Measurements from ENCODE around the gene ADAMTSL1.

The ADAMTSL1 gene

GRCh38 chr9:18847576-18848275 lies 373.8 kb downstream of the ADAMTSL1 start:
- POLR2A ChIA-PET, result no interaction called here
- TF ChIP-seq TARDBP (IDR thresholded peaks at IDR 0.05) (no peak), SUZ12 (IDR thresholded peaks at IDR 0.05) (no peak), FOXA1 (IDR thresholded peaks at IDR 0.05) (no peak), FOXK2 (IDR thresholded peaks at IDR 0.05) (no peak), BHLHE40 (IDR thresholded peaks at IDR 0.05; ENCODE audit: borderline replicate concordance) (no peak), CTBP1 (IDR thresholded peaks at IDR 0.05; ENCODE audit: borderline replicate concordance) (no peak), ZNF384 (IDR thresholded peaks at IDR 0.05) (no peak), HDGF (IDR thresholded peaks at IDR 0.05; ENCODE audit: borderline replicate concordance) (no peak), L3MBTL2 (conservative IDR thresholded peaks at IDR 0.05) (no peak), SP1 (IDR thresholded peaks at IDR 0.05) (no peak), LEF1 (IDR thresholded peaks at IDR 0.05; ENCODE audit: borderline replicate concordance) (no peak), PKNOX1 (IDR thresholded peaks at IDR 0.05) (no peak), FOXM1 (IDR thresholded peaks at IDR 0.05; ENCODE audit: borderline replicate concordance) (no peak)
- no peak for DNase-seq (ENCODE audit: extremely low spot score)
- CTCF ChIA-PET, result no interaction called here

GRCh38 chr9:18848657-18849056 lies 374.7 kb downstream of the ADAMTSL1 start:
- CTCF ChIA-PET, result no interaction called here
- DNase-seq (ENCODE audit: extremely low spot score), result no peak
- POLR2A ChIA-PET, result no interaction called here
- TF ChIP-seq FOXM1 (IDR thresholded peaks at IDR 0.05; ENCODE audit: borderline replicate concordance), result no peak
- no peak for TF ChIP-seq TARDBP (IDR thresholded peaks at IDR 0.05)
- TF ChIP-seq NFRKB (IDR thresholded peaks at IDR 0.05), result no peak
- no peak for TF ChIP-seq LEF1 (IDR thresholded peaks at IDR 0.05; ENCODE audit: borderline replicate concordance)
- no peak for TF ChIP-seq SP1 (IDR thresholded peaks at IDR 0.05)
- TF ChIP-seq FOXK2 (IDR thresholded peaks at IDR 0.05), result no peak
- TF ChIP-seq ARNT (IDR thresholded peaks at IDR 0.05), result no peak
- TF ChIP-seq HDGF (IDR thresholded peaks at IDR 0.05; ENCODE audit: borderline replicate concordance), result no peak
- no peak for TF ChIP-seq SUZ12 (IDR thresholded peaks at IDR 0.05)
- TF ChIP-seq ZNF384 (IDR thresholded peaks at IDR 0.05), result no peak
- TF ChIP-seq PKNOX1 (IDR thresholded peaks at IDR 0.05), result no peak
- TF ChIP-seq ELF4 (IDR thresholded peaks at IDR 0.05), result no peak
- no peak for TF ChIP-seq L3MBTL2 (conservative IDR thresholded peaks at IDR 0.05)
- TF ChIP-seq CTBP1 (IDR thresholded peaks at IDR 0.05; ENCODE audit: borderline replicate concordance), result no peak
- no peak for TF ChIP-seq BHLHE40 (IDR thresholded peaks at IDR 0.05; ENCODE audit: borderline replicate concordance)
- TF ChIP-seq FOXA1 (IDR thresholded peaks at IDR 0.05), result no peak

- ChIA-PET POLR2A (no interaction called here), CTCF (no interaction called here)
- TF ChIP-seq HDGF (IDR thresholded peaks at IDR 0.05; ENCODE audit: borderline replicate concordance) (no peak), ELF4 (IDR thresholded peaks at IDR 0.05) (no peak), CTBP1 (IDR thresholded peaks at IDR 0.05; ENCODE audit: borderline replicate concordance) (no peak), ZNF384 (IDR thresholded peaks at IDR 0.05) (no peak), FOXK2 (IDR thresholded peaks at IDR 0.05) (no peak)
- no peak for DNase-seq (ENCODE audit: extremely low spot score)
Measured at GRCh38 chr9:18849270-18849669, 375.3 kb downstream of the ADAMTSL1 start.

- TF ChIP-seq ZNF384 (IDR thresholded peaks at IDR 0.05) (no peak), TARDBP (IDR thresholded peaks at IDR 0.05) (no peak), L3MBTL2 (conservative IDR thresholded peaks at IDR 0.05) (no peak), CTBP1 (IDR thresholded peaks at IDR 0.05; ENCODE audit: borderline replicate concordance) (no peak), FOXK2 (IDR thresholded peaks at IDR 0.05) (no peak), BHLHE40 (IDR thresholded peaks at IDR 0.05; ENCODE audit: borderline replicate concordance) (no peak), HDGF (IDR thresholded peaks at IDR 0.05; ENCODE audit: borderline replicate concordance) (no peak), PKNOX1 (IDR thresholded peaks at IDR 0.05) (no peak), SP1 (IDR thresholded peaks at IDR 0.05) (no peak), LEF1 (IDR thresholded peaks at IDR 0.05; ENCODE audit: borderline replicate concordance) (no peak), FOXA1 (IDR thresholded peaks at IDR 0.05) (no peak), SUZ12 (IDR thresholded peaks at IDR 0.05) (no peak), FOXM1 (IDR thresholded peaks at IDR 0.05; ENCODE audit: borderline replicate concordance) (no peak), NFRKB (IDR thresholded peaks at IDR 0.05) (no peak), ELF4 (IDR thresholded peaks at IDR 0.05) (no peak), ARNT (IDR thresholded peaks at IDR 0.05) (no peak)
- CTCF ChIA-PET, result no interaction called here
- POLR2A ChIA-PET, result no interaction called here
- no peak for DNase-seq (ENCODE audit: extremely low spot score)
Measured at GRCh38 chr9:18849890-18850677, 376.1 kb downstream of the ADAMTSL1 start.

- CTCF ChIA-PET, result no interaction called here
- no peak for DNase-seq (ENCODE audit: extremely low spot score)
- TF ChIP-seq CTBP1 (IDR thresholded peaks at IDR 0.05; ENCODE audit: borderline replicate concordance) (no peak), SP1 (IDR thresholded peaks at IDR 0.05) (no peak), BHLHE40 (IDR thresholded peaks at IDR 0.05; ENCODE audit: borderline replicate concordance) (no peak), LEF1 (IDR thresholded peaks at IDR 0.05; ENCODE audit: borderline replicate concordance) (no peak), NFRKB (IDR thresholded peaks at IDR 0.05) (no peak), TARDBP (IDR thresholded peaks at IDR 0.05) (no peak), L3MBTL2 (conservative IDR thresholded peaks at IDR 0.05) (no peak), ELF4 (IDR thresholded peaks at IDR 0.05) (no peak), FOXA1 (IDR thresholded peaks at IDR 0.05) (no peak), SUZ12 (IDR thresholded peaks at IDR 0.05) (no peak), PKNOX1 (IDR thresholded peaks at IDR 0.05) (no peak), FOXK2 (IDR thresholded peaks at IDR 0.05) (no peak), HDGF (IDR thresholded peaks at IDR 0.05; ENCODE audit: borderline replicate concordance) (no peak), FOXM1 (IDR thresholded peaks at IDR 0.05; ENCODE audit: borderline replicate concordance) (no peak)
- POLR2A ChIA-PET, result no interaction called here
Measured at GRCh38 chr9:18851069-18851795, 377.3 kb downstream of the ADAMTSL1 start.

Data from HEK293T (cell line).